Stimulated activated naive CD8-positive, alpha-beta T cell treated with anti-CD3 and anti-CD28 coated beads, Interleukin-15, amount 100 ng/mL, for 72 hours (primary cell): ENCODE results near the gene DUSP7.
"Not testable (repeated sequence)": the region's sequence is repeated elsewhere in the genome, so short reads cannot be mapped to it uniquely, and the experiment has no call there.

ENCODE experiments used
- ATAC-seq: fragments of 150-1000 bp; cut with Tn5 transposase; 2 replicates; pipeline ENCODE4 v1.10.0; 2021; ENCODE audit warnings: mild to moderate bottlenecking, moderate library complexity
- DNase-seq, 2 donors: peaks; one replicate each; pipeline ENCODE4 v3.0.0; 2021 to 2022
- H3K27ac Mint-ChIP-seq, 2 donors: one replicate each; pipeline ENCODE4 v1.8.0; 2022; ENCODE audit warnings: mild to moderate bottlenecking in 2 of 2, mixed read lengths in 2 of 2, moderate library complexity in 2 of 2
- H3K27me3 Mint-ChIP-seq: one replicate; pipeline ENCODE4 v1.8.0; 2022; ENCODE audit warnings: mixed read lengths
- H3K4me1 Mint-ChIP-seq: one replicate; pipeline ENCODE4 v1.8.0; 2022; ENCODE audit warnings: mild to moderate bottlenecking, mixed read lengths
- H3K4me3 Mint-ChIP-seq, 2 donors: one replicate each; pipeline ENCODE4 v1.8.0; 2022; ENCODE audit warnings: mild to moderate bottlenecking in 2 of 2, mixed read lengths in 2 of 2, moderate library complexity in 1 of 2
- H3K9me3 Mint-ChIP-seq, 2 donors: one replicate each; pipeline ENCODE4 v1.8.0; 2022; ENCODE audit warnings: mixed read lengths in 2 of 2

The DUSP7 gene

GRCh38 chr3:52049503-52049902, 6.9 kb downstream of the DUSP7 start:
- Mint-ChIP-seq H3K27ac (peak overlapping the region; percentile 1 to 85), H3K27me3 (no peaks in the 10 kb centered on the region), H3K4me3 (no peak overlapping the region), H3K9me3 (no peaks in the 10 kb centered on the region), H3K4me1 (peaks cover 59% of the 10 kb centered on the region)
- no peak for DNase-seq
- ATAC-seq, result no peak

GRCh38 chr3:52047295-52047960, 8.9 kb downstream of the DUSP7 start:
- H3K4me3 Mint-ChIP-seq, result no peak overlapping the region
- H3K9me3 Mint-ChIP-seq, result no peaks in the 10 kb centered on the region
- peaks cover 38% of the 10 kb centered on the region for H3K4me1 Mint-ChIP-seq
- H3K27ac Mint-ChIP-seq, result no peak overlapping the region
- H3K27me3 Mint-ChIP-seq, result no peaks in the 10 kb centered on the region
- ATAC-seq, result peak; percentile 6
- no peak for DNase-seq

- no peak overlapping the region for H3K4me3 Mint-ChIP-seq
- no peaks in the 10 kb centered on the region for H3K27me3 Mint-ChIP-seq
- DNase-seq (no peak), ATAC-seq (peak; percentile 17)
- peaks cover 33% of the 10 kb centered on the region for H3K4me1 Mint-ChIP-seq
- H3K9me3 Mint-ChIP-seq, result no peaks in the 10 kb centered on the region
- peak overlapping the region; percentile 49 to 85 for H3K27ac Mint-ChIP-seq
Measured at GRCh38 chr3:52046902-52047239, 9.5 kb downstream of the DUSP7 start.

GRCh38 chr3:52046186-52046901, 10.0 kb downstream of the DUSP7 start:
- ATAC-seq, result peak; percentile 26
- H3K9me3 Mint-ChIP-seq, result no peaks in the 10 kb centered on the region

GRCh38 chr3:52044869-52045619, 11.3 kb downstream of the DUSP7 start:
- peaks cover 21% of the 10 kb centered on the region for H3K4me1 Mint-ChIP-seq
- no peak overlapping the region for H3K4me3 Mint-ChIP-seq
- H3K27ac Mint-ChIP-seq, result no peak overlapping the region
- ATAC-seq, result peak; percentile 32
- DNase-seq, result no peak
- no peaks in the 10 kb centered on the region for H3K27me3 Mint-ChIP-seq
- no peaks in the 10 kb centered on the region for H3K9me3 Mint-ChIP-seq

More at GRCh38 chr3:52046186-52046901, 10.0 kb downstream of the DUSP7 start:
- no peaks in the 10 kb centered on the region for H3K27me3 Mint-ChIP-seq
- no peak overlapping the region for H3K4me3 Mint-ChIP-seq
- no peak for DNase-seq
- H3K27ac Mint-ChIP-seq, result peak overlapping the region in 1 of 2 donors; percentile 85
- peaks cover 32% of the 10 kb centered on the region for H3K4me1 Mint-ChIP-seq

GRCh38 chr3:52043750-52044149, 12.6 kb downstream of the DUSP7 start:
- H3K9me3 Mint-ChIP-seq, result no peaks in the 10 kb centered on the region
- no peak for ATAC-seq
- peaks cover 21% of the 10 kb centered on the region for H3K4me1 Mint-ChIP-seq
- H3K27ac Mint-ChIP-seq, result no peak overlapping the region
- no peak for DNase-seq
- no peak overlapping the region for H3K4me3 Mint-ChIP-seq
- no peaks in the 10 kb centered on the region for H3K27me3 Mint-ChIP-seq

DNA sequence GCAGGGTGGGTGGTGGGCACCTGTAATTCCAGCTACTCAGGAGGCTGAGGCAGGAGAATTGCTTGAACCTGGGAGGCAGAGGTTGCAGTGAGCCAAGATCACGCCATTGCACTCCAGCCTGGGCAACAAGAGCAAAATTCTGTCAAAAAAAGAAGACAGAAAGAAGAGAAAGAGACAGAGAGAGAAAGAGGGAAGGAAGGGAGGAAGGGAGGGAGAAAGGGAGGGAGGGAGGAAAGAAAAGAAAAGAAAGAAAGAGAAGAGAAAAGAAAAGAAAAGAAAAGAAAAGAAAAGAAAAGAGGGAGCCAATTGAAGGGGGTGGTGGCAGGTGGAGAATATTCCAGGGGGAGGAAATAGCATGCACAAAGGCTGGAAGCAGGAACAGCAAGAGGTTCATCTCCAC, 13.3 kb downstream of the DUSP7 start:
- ATAC-seq, H3K4me3 Mint-ChIP-seq, DNase-seq, H3K9me3 Mint-ChIP-seq, H3K27me3 Mint-ChIP-seq: not testable (repeated sequence)
- H3K4me1 Mint-ChIP-seq, result peaks cover 18% of the 10 kb centered on the region
- H3K27ac Mint-ChIP-seq, result peak overlapping the region in 1 of 2 donors; percentile 64

DNA sequence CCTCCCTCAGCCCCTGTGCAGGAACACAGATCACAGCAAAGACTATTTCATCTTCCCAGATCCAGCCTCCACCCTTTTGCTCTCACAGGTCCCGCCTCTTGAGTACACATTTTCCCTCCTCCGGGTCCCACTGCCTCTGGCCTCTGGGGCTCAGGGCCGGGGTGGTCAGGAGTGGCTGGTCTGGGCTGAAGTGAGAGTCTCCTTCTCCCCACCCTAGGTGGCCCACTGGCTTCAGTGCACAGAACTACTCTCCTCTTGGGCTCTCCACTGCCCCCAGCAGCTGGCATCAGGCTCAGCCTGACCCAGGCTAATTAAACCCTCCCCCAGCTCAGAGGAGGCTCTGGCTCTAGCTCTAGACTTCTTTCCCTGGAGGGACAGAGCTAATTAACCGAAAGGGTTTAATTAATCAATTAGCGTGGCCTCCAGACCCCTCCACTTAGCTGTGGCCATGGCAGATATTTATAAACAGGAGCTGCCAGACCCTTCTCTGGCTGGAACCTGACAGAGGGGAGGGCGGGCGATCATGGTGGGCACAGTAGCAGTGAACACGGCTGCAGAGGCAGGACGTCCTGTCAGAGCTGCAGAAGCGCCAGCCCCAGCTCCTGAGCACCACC, 15.1 kb downstream of the DUSP7 start:
- no peak for ATAC-seq
- Mint-ChIP-seq H3K4me1 (peaks cover 4% of the 10 kb centered on the region), H3K4me3 (no peak overlapping the region), H3K9me3 (no peaks in the 10 kb centered on the region), H3K27ac (no peak overlapping the region), H3K27me3 (no peaks in the 10 kb centered on the region)
- DNase-seq, result no peak

- ATAC-seq (no peak), DNase-seq (no peak)
- Mint-ChIP-seq H3K4me3 (no peak overlapping the region), H3K9me3 (no peaks in the 10 kb centered on the region), H3K27ac (peak overlapping the region in 1 of 2 donors; percentile 45), H3K4me1 (peaks cover 4% of the 10 kb centered on the region), H3K27me3 (no peaks in the 10 kb centered on the region)
Measured at GRCh38 chr3:52040600-52040999, 15.8 kb downstream of the DUSP7 start.

DNA sequence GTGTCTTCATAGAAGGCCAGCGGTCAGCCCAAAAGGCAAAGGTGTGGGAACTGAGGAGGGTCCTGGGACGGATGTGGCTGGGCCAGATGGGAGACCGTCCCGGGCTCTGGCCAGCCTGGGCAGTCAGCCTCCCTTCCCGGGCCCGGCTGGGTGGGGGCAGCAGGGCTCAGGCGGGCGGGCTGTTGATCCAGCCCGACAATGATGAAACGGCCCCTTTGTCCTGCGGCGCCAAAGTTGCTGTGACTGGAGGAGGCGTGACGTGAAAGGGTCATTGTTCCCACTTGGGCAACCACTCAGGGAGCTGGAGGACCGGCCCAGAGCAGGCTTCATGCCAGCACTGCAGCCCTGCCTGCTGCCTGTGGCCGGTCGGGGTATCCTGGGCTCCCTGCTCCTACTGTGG, 16.5 kb downstream of the DUSP7 start:
- H3K27me3 Mint-ChIP-seq, result no peaks in the 10 kb centered on the region

DNA sequence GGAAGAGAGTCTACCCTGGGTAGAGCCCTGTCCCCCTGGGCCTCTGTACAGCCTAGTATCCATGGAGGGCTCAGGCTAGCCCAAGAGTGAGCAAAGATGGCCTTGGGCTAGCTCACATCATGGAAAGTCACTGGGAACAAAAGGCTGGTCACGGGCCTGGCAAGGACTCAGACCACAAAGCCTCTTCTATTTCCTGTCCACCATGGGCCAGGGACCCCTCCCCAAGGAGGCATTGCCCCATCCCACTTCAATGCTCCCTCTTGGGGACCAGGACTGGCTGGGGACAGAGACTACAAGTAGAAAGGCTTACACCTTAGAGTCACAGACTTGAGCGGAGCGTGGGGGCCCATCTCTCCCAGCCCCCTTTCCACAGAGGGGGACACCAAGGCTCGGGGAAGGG, 16.9 kb downstream of the DUSP7 start:
- DNase-seq (no peak), ATAC-seq (no peak)
- Mint-ChIP-seq H3K4me1 (peaks cover 4% of the 10 kb centered on the region), H3K4me3 (no peak overlapping the region), H3K27me3 (no peaks in the 10 kb centered on the region), H3K9me3 (no peaks in the 10 kb centered on the region), H3K27ac (no peak overlapping the region)

More for the DNA sequence above, 16.5 kb downstream of the DUSP7 start:
- Mint-ChIP-seq H3K9me3 (no peaks in the 10 kb centered on the region), H3K4me3 (no peak overlapping the region), H3K27ac (no peak overlapping the region), H3K4me1 (peaks cover 4% of the 10 kb centered on the region)
- DNase-seq (no peak), ATAC-seq (no peak)

DNA sequence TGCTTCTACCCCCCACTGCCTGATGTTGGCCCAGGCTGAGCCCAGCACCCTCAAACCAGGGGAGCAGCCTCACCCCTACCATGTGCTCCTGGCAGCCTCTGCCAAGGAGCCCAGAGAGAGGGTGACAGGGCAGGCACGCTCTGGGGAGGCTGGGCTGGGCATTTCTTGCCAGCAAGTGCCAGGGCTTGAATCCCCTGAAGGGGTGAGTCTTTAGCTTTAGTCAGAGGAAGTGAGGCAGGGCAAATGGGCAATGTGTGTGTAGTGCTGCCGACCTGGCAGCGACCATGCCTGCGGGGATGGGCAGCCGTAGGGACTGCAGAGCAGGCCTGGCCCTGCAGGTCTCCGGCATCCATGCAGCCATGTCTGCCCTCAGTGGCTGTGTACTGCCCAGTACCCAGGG, 18.1 kb downstream of the DUSP7 start:
- DNase-seq (no peak), ATAC-seq (no peak)
- Mint-ChIP-seq H3K9me3 (no peaks in the 10 kb centered on the region), H3K27ac (no peak overlapping the region), H3K4me3 (no peak overlapping the region), H3K27me3 (no peaks in the 10 kb centered on the region), H3K4me1 (peaks cover 4% of the 10 kb centered on the region)

DNA sequence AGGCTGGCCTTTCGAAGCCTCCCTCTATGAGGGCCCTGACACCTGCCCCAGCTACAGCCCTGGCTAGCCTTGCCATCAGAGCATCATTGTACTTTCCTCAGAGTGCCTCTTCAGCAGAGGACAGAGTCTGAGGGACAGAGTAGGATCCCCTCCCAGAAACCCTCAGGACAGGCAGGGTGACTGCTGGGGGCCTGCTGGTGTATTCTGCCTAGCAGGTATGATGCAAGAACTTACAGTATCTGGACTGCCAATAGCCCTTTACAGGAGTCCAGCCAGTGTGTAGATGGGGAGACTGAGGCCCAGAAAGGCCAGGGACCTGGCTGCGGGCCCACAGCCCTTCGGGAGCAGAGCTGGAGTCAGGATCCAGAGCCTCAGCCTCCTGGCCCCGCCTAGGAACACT, 19.1 kb downstream of the DUSP7 start:
- H3K27me3 Mint-ChIP-seq, result no peaks in the 10 kb centered on the region
- peaks cover 4% of the 10 kb centered on the region for H3K4me1 Mint-ChIP-seq
- H3K9me3 Mint-ChIP-seq, result no peaks in the 10 kb centered on the region
- ATAC-seq (no peak), DNase-seq (no peak)
- H3K27ac Mint-ChIP-seq, result no peak overlapping the region
- no peak overlapping the region for H3K4me3 Mint-ChIP-seq

GRCh38 chr3:52036829-52037228, 19.5 kb downstream of the DUSP7 start:
- Mint-ChIP-seq H3K27ac (peak overlapping the region in 1 of 2 donors; percentile 19), H3K9me3 (no peaks in the 10 kb centered on the region), H3K4me1 (peaks cover 4% of the 10 kb centered on the region), H3K4me3 (no peak overlapping the region), H3K27me3 (no peaks in the 10 kb centered on the region)
- ATAC-seq, result peak; percentile 41
- DNase-seq, result no peak

- Mint-ChIP-seq H3K9me3 (no peaks in the 10 kb centered on the region), H3K27ac (peak overlapping the region in 1 of 2 donors; percentile 19), H3K4me1 (no peaks in the 10 kb centered on the region), H3K4me3 (no peak overlapping the region), H3K27me3 (no peaks in the 10 kb centered on the region)
- ATAC-seq (no peak), DNase-seq (no peak)
Measured at GRCh38 chr3:52036222-52036694, 20.1 kb downstream of the DUSP7 start.
